Activated gamma-delta T cell treated with anti-CD3 and anti-CD28 coated beads, Interleukin-2, amount 50 U/mL, for 16 hours (primary cell): ENCODE data around the gene COL19A1.

ENCODE experiments used
- DNase-seq: peaks from one replicate; pipeline ENCODE4 v3.0.0-alpha.2; 2020; ENCODE audit warnings: low read depth

COL19A1 gene

GRCh38 chr6:70060680-70061079, 194.3 kb downstream of the COL19A1 start:
- no peak for DNase-seq

DNA sequence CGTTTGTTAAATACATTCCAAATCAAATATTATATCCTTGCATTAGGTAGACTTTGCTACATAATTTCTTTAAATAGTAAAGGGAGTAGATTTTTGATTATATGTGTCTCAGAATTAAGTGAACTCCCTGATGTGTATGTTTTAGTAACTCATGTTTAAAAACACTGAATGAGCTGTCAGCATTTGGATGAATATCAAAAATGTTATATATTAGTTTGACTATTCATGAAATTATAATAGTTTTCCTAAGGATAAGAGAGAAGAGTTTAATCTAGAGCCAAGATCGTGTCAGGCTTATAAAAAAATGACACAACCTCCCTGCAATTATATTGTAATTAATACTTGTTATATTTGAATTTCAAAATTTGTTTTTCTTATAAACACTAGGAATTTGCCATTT, 195.2 kb downstream of the COL19A1 start:
- DNase-seq: no peak

DNA sequence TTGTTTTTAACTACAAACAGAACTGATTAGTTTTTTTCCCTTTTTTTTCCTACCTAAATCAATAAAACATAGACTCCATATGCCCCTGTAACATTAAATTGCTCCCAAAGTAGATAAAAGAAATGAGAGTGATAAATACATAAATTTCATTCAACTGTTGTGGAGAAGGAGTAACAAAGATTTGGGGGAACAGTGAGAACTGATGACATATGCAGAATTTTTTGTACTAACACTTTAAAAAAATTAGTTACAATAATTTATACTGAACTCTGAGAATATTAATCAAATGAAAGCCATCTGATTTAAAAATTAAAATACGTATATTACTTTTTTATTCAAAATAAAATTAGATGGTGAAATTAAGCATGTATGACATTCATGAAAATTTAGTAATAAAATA, 195.7 kb downstream of the COL19A1 start:
- DNase-seq: no peak

DNA sequence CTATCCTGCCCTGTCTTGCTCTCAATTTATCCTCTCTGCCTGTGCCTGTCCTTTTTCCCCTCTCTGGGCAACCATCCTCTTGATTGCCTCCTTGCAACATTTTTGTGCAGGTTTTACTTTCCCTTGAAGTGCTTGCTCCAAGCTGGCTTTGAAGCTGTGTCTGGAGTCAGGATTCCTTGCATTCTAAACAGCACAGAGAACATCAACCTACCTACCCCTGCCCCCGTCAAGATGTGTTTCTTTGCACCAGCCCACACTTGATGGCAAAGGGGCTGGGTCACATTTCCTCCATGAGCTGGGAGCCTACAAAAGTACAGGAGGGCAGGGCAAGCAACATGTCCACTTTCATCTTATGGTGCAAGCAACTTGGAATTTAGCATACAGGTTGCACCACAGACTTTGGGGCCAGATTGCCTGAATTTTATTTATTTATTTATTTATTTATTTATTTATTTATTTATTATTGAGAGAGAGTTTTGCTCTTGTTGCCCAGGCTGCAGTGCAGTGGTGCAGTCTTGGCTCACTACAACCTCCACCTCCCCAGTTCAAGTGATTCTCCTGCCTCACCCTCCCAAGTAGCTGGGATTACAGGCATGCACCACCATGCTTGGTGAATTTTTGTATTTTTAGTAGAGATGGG, 206.3 kb downstream of the COL19A1 start:
- no peak for DNase-seq

- no peak for DNase-seq
These were observed 207.3 kb downstream of the COL19A1 start for GRCh38 chr6:70073637-70074036.

DNA sequence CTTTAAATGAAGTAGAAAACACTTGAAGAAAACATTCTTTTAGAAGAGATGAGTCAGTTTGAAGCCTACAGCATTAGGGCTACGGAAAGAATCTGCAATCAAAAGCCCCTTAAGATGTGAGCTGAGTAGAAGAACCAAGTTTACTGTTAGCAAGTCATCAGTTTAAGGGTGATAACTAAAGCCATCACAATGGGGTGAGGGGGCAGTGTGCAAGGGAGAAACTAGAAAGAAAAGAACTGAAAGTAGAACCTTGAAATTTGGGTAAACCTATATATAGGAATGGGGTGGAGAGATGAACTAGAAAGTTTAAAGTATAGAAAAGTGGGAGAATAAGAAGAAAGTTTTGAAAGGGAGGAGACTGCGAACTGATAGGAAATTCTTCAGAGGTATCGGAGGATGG, 212.9 kb downstream of the COL19A1 start:
- no peak for DNase-seq

GRCh38 chr6:70080443-70081070, 214.2 kb downstream of the COL19A1 start:
- DNase-seq: no peak

GRCh38 chr6:70082830-70083229, 216.5 kb downstream of the COL19A1 start:
- DNase-seq: no peak

GRCh38 chr6:70086806-70087205, 220.4 kb downstream of the COL19A1 start:
- DNase-seq: no peak

DNA sequence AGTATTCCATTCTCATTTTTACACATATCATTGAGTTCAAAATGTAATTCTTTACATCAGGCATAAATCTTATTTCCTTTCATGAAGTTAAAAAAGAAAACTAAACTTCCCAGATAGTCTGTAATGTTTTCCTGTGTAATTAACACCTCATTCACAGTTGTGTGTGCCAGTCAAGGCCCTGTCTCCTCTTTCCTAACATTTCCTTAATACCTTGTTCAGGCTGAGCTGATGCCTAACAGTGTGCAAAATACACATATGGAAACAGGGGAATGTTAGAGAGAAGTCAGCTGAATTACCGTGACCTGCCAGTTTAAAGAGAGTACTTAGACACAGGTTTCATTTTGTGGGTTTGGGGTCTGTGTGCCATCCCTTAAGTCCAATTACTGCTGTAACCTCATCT, 227.8 kb downstream of the COL19A1 start:
- no peak for DNase-seq

DNA sequence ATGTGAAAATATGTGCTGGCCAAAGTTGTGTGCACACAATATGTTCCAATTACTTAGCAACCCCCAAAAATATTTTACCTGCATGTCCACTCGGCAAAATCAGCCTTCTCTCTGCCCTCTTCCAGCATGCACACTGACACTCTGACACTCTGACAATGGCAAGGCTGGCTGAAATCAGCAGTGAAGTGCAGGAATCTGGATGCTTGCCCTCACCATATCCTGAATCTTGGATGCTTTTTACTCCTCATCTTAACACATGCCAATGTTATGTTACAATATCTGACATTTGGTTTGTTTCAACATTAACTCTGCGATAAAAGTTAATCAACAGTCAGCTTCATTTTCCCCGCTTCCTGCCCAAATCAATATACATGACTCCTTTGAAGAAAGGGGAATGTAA, 233.4 kb downstream of the COL19A1 start:
- no peak for DNase-seq

GRCh38 chr6:70103798-70104197, 237.4 kb downstream of the COL19A1 start:
- DNase-seq: no peak

DNA sequence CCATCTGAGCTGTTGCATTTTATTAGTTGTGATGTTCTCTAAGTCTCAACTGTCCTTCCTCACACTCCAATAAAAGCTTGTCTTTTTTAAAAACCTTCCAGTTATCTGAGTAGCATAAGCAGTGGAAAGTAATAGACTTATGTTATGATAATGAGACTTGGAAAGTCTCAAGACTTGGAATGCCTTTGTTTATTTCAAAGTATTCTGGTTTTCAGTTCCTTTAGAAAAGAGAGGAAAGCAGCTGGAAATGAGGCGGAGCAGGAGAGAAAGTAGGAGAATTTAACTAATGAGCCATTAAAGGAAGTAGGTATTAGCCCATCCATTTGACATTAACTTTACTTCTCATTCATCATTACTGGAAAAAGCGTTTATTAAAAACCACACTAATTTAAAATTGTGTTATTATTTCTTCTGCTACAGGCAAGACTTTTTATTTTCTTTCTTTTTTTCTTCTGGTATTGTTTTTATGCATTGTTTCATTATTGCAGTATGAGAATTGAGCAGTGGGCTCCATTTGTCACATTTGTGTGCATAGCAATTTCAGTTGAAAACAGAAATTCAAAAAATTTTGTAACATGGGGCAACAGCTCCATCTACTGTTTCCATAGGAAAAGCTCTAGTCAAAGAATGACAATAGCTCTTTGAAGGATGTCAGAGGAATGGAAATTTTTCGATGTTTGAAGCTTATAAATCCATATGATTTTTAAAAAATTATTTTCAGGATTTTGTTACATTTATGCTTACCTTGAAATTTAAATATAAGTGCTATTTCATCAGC, 241.7 kb downstream of the COL19A1 start:
- DNase-seq: no peak

GRCh38 chr6:70110126-70111022, 244.0 kb downstream of the COL19A1 start:
- DNase-seq: no peak

GRCh38 chr6:70111737-70112136, 245.4 kb downstream of the COL19A1 start:
- DNase-seq: no peak

DNA sequence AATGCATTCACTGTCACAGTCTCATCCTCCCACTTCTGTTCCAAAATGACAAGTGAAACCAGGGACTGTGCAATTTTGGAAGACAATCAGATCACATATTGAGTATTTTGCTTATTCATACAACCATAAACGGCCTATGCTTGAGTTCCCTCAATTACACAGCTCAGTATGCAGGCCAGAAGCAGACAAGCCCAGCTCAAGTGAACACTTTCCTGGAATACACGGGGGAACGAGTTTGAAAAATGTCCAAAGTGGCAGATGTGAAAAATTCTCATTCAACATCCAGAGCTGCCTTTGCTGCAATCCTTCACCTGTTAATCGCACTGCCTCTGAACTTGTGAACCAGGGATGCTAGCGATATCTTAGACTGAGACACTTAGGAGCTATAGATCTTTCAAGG, 246.4 kb downstream of the COL19A1 start:
- no peak for DNase-seq

DNA sequence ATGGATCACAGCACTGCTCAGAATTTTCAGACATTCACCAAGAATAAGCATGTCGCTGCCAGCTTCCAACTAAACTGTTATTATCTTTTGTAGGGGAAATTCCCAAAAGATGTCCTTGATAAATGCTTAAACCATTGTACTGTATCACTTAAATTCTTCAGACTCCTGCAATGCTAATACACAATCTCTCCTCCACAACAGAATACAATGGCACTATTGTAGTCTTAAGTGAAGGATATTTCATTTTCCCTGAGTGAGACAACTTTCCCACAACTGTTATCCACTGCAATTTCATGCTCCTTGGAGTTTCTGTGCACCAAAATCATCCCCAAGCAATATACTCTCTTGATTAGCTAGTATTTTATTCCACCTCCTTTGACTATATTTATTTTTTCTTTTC, 246.8 kb downstream of the COL19A1 start:
- DNase-seq: no peak

DNA sequence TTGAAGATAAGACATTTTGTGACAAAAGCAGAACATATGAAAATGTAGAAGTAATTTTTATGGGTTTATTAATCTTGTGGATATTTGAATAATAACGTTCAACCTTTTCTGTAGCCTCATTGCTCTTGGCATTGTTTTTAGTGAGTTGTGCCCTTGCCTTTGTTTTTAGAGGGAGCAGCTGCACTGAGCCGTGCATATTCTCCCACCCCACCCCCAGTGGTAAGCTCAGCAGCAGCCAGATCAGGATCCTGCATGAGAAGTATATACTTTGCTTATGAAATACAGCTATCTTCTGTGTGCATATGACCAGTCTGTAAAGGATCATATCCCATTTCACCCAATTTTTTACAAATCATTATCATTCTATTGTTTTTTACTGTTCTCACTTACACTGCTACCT, 252.3 kb downstream of the COL19A1 start:
- DNase-seq: no peak

GRCh38 chr6:70119218-70119835, 253.0 kb downstream of the COL19A1 start:
- DNase-seq: no peak

DNA sequence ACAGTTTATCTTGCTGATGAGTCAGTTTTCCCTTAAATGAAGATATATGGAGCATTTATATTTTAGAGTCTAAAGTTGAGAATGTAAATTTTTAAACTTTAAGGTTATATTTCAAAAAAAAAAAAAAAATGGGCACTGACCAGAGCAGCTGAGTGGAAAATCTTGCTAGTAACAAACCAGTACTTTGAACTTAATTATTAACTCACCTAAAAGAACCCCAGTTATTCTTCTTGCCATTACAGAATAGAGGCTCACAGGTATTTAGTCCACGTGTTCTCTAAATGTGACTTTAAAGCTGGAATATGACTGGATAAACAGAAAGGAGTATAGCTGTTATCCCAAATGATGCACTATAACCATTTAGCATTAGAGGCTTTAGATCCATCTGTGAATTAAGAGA, 258.1 kb downstream of the COL19A1 start:
- no peak for DNase-seq

GRCh38 chr6:70124882-70125545, 258.7 kb downstream of the COL19A1 start:
- no peak for DNase-seq
